AG04450 (cell line): ENCODE data around the gene STPG1. TPM values are rescaled to one million over a fixed set of nuclear protein-coding genes. Genes with fewer than 3 reads are reported as not detected.

Source experiments
- CTCF ChIA-PET: fragments of 300-600, 350-600 bp; formaldehyde crosslinking; extraction: SDS; loops from one replicate; lab custom pipeline; 2022; ENCODE audit warnings: antibody characterized with exemption, inconsistent platforms; lab: Charles Lee
- POLR2A ChIA-PET: fragments of 350-600 bp; formaldehyde crosslinking; extraction: SDS; loops from one replicate; lab custom pipeline; 2021; ENCODE audit warnings: antibody characterized with exemption, inconsistent platforms; lab: Yijun Ruan, JAX
- DNase-seq: peaks from one replicate; pipeline ENCODE4 v3.0.0-alpha.2; 2011; ENCODE audit warnings: low read depth, low spot score
- H3K27ac ChIP-seq: one replicate; pipeline ENCODE4 v1.5.1; 2012; ENCODE audit warnings: low read depth, low read length, control low read depth
- H3K27me3 ChIP-seq: one replicate; pipeline ENCODE4 v1.6.0; 2012; ENCODE audit warnings: low read length; ENCODE audit not compliant: control insufficient read depth, insufficient read depth
- H3K4me3 ChIP-seq: 2 replicates; pipeline ENCODE4 v1.5.1; 2011; ENCODE audit warnings: mild to moderate bottlenecking, low read depth, low read length, control low read depth
- H3K9me3 ChIP-seq: 2 replicates; pipeline ENCODE4 v1.5.1; 2012; ENCODE audit warnings: low read length; ENCODE audit not compliant: control insufficient read depth, insufficient read depth
- CTCF ChIP-seq: IDR thresholded peaks from 2 replicates; pipeline ENCODE4 v1.5.1; 2011; ENCODE audit warnings: low read depth, low read length, control low read depth, inconsistent platforms
- polyA plus RNA-seq: library from polyadenylated mRNA; depleted of rRNA; stranded (reverse); fragments of >200 nt; gene quantifications from 2 replicates; pipeline ENCODE4 v1.2.3, GENCODE V29; 2011

Gene STPG1
- polyA plus RNA-seq, 1 experiment: 7.9 TPM

GRCh38 chr1:24403806-24404205 lies 9.8 kb downstream of the STPG1 start:
- DNase-seq: no peak
- ChIA-PET CTCF (interaction anchor here (0.6 to 3.1 kb wide), 6 partner anchors 12 to 253 kb away, joined by 3 to 20 read pairs (median 5); partner anchors contain the start of gene NIPAL3), POLR2A (no interaction called here)
- Histone ChIP-seq H3K9me3 (no peaks in the 10 kb centered on the region), H3K4me3 (no peak overlapping the region), H3K27me3 (no peaks in the 10 kb centered on the region), H3K27ac (no peak overlapping the region)
- no peak for TF ChIP-seq CTCF

GRCh38 chr1:24400065-24400464 lies 13.5 kb downstream of the STPG1 start:
- POLR2A ChIA-PET: interaction anchor here (1.0 to 1.2 kb wide), 2 partner anchors 17 to 18 kb away, joined by 3 read pairs; no protein-coding TSS in a partner anchor
- CTCF ChIA-PET: interaction anchor here (0.6 to 2.5 kb wide), 9 partner anchors 9 to 250 kb away, joined by 3 to 21 read pairs (median 6); no protein-coding TSS in a partner anchor

GRCh38 chr1:24393892-24394291 lies 19.7 kb downstream of the STPG1 start:
- Histone ChIP-seq H3K27me3 (no peaks in the 10 kb centered on the region), H3K4me3 (no peak overlapping the region), H3K9me3 (no peaks in the 10 kb centered on the region), H3K27ac (no peak overlapping the region)
- no peak for TF ChIP-seq CTCF
- POLR2A ChIA-PET: interaction anchor here (0.6 to 1.8 kb wide), 8 partner anchors 16 to 192 kb away, joined by 3 to 6 read pairs (median 4); no protein-coding TSS in a partner anchor
- DNase-seq: no peak
- CTCF ChIA-PET: interaction anchor here (0.6 to 7.2 kb wide), 16 partner anchors 14 to 244 kb away, joined by 3 to 659 read pairs (median 4); partner anchors contain the start of gene NIPAL3

More at GRCh38 chr1:24400065-24400464, 13.5 kb downstream of the STPG1 start:
- no peak for TF ChIP-seq CTCF
- H3K9me3 ChIP-seq: no peaks in the 10 kb centered on the region
- H3K27me3 ChIP-seq: no peaks in the 10 kb centered on the region
- DNase-seq: no peak
- H3K4me3 ChIP-seq: no peak overlapping the region
- no peak overlapping the region for H3K27ac ChIP-seq

GRCh38 chr1:24392982-24393650 lies 20.5 kb downstream of the STPG1 start:
- ChIA-PET POLR2A (interaction anchor here (0.6 to 1.8 kb wide), 9 partner anchors 16 to 300 kb away, joined by 3 to 6 read pairs (median 3); no protein-coding TSS in a partner anchor), CTCF (interaction anchor here (0.6 to 7.2 kb wide), 29 partner anchors 12 to 322 kb away, joined by 3 to 659 read pairs (median 3); partner anchors contain the start of gene NIPAL3)
- Histone ChIP-seq H3K4me3 (no peak overlapping the region), H3K27ac (no peak overlapping the region), H3K9me3 (no peaks in the 10 kb centered on the region), H3K27me3 (no peaks in the 10 kb centered on the region)
- no peak for TF ChIP-seq CTCF
- DNase-seq: no peak

GRCh38 chr1:24392604-24392946 lies 21.0 kb downstream of the STPG1 start:
- H3K9me3 ChIP-seq: no peaks in the 10 kb centered on the region
- no peak overlapping the region for H3K27ac ChIP-seq
- TF ChIP-seq CTCF: no peak
- H3K27me3 ChIP-seq: no peaks in the 10 kb centered on the region
- ChIA-PET POLR2A (interaction anchor here (0.6 to 1.8 kb wide), 3 partner anchors 24 to 299 kb away, joined by 3 to 6 read pairs (median 4); no protein-coding TSS in a partner anchor), CTCF (interaction anchor here (0.7 to 7.2 kb wide), 27 partner anchors 10 to 321 kb away, joined by 3 to 659 read pairs (median 8); no protein-coding TSS in a partner anchor)
- no peak overlapping the region for H3K4me3 ChIP-seq
- DNase-seq: no peak
